H9 (cell line): Measurements from ENCODE around the gene TENM4. TPM values are rescaled to one million over a fixed set of nuclear protein-coding genes. Genes with fewer than 3 reads are reported as not detected.

Experiments
- DNase-seq: peaks from one replicate; pipeline ENCODE4 v3.0.0-alpha.2; 2017
- H2AFZ ChIP-seq: one replicate; pipeline ENCODE4 v1.6.1; 2013; ENCODE audit warnings: mild to moderate bottlenecking, low read length, control low read depth, moderate library complexity
- H2AK5ac ChIP-seq: 2 replicates; pipeline ENCODE4 v1.6.1; 2013; ENCODE audit warnings: low read length, control low read depth, mixed read lengths; ENCODE audit not compliant: insufficient read length
- H2BK120ac ChIP-seq: one replicate; pipeline ENCODE4 v1.6.1; 2013; ENCODE audit warnings: low read depth, mild to moderate bottlenecking, low read length, control low read depth, inconsistent platforms; ENCODE audit not compliant: poor library complexity, severe bottlenecking
- H2BK12ac ChIP-seq: 2 replicates; pipeline ENCODE4 v1.6.1; 2013; ENCODE audit warnings: low read length, control low read depth, mixed read lengths, low read depth; ENCODE audit not compliant: insufficient read length
- H2BK15ac ChIP-seq: 2 replicates; pipeline ENCODE4 v1.6.1; 2013; ENCODE audit warnings: low read depth, low read length, control low read depth
- H2BK20ac ChIP-seq: one replicate; pipeline ENCODE4 v1.6.1; 2013; ENCODE audit warnings: low read depth, mild to moderate bottlenecking, low read length, control low read depth, inconsistent platforms; ENCODE audit not compliant: poor library complexity, severe bottlenecking
- H2BK5ac ChIP-seq: 2 replicates; pipeline ENCODE4 v1.6.1; 2013; ENCODE audit warnings: low read length, control low read depth, mixed read lengths; ENCODE audit not compliant: insufficient read length
- H3K14ac ChIP-seq: 2 replicates; pipeline ENCODE4 v1.6.1; 2013; ENCODE audit warnings: low read length, control low read depth; ENCODE audit not compliant: insufficient read depth
- H3K18ac ChIP-seq: 2 replicates; pipeline ENCODE4 v1.6.1; 2013; ENCODE audit warnings: low read depth, mild to moderate bottlenecking, mixed read lengths, low read length, control low read depth; ENCODE audit not compliant: insufficient read length
- H3K23ac ChIP-seq: 2 replicates; pipeline ENCODE4 v1.6.1; 2013; ENCODE audit warnings: low read length, control low read depth, mixed read lengths, low read depth; ENCODE audit not compliant: insufficient read length
- H3K23me2 ChIP-seq: 2 replicates; pipeline ENCODE4 v1.6.1; 2013; ENCODE audit warnings: low read depth, mild to moderate bottlenecking, mixed read lengths, low read length, control low read depth; ENCODE audit not compliant: insufficient read length, poor library complexity, severe bottlenecking
- H3K27ac ChIP-seq: 2 replicates; pipeline ENCODE4 v1.5.1; 2013; ENCODE audit warnings: low read length, control low read depth, mixed read lengths, low read depth; ENCODE audit not compliant: insufficient read length
- H3K27me3 ChIP-seq: 2 replicates; pipeline ENCODE4 v1.6.1; 2013; ENCODE audit warnings: low read length, control low read depth, inconsistent platforms; ENCODE audit not compliant: insufficient read depth
- H3K4ac ChIP-seq: 2 replicates; pipeline ENCODE4 v1.6.1; 2013; ENCODE audit warnings: low read depth, mild to moderate bottlenecking, control low read depth, inconsistent platforms, low read length, moderate library complexity
- H3K4me1 ChIP-seq: 2 replicates; pipeline ENCODE4 v1.6.1; 2013; ENCODE audit warnings: low read length, control low read depth, inconsistent platforms; ENCODE audit not compliant: insufficient read depth
- H3K4me2 ChIP-seq: 2 replicates; pipeline ENCODE4 v1.6.1; 2013; ENCODE audit warnings: low read length, control low read depth, mixed read lengths; ENCODE audit not compliant: insufficient read length, insufficient read depth
- H3K56ac ChIP-seq: 2 replicates; pipeline ENCODE4 v1.6.1; 2013; ENCODE audit warnings: low read depth, mild to moderate bottlenecking, mixed read lengths, low read length, control low read depth; ENCODE audit not compliant: insufficient read length
- H3K79me1 ChIP-seq: 2 replicates; pipeline ENCODE4 v1.6.1; 2013; ENCODE audit warnings: low read depth, mild to moderate bottlenecking, moderate library complexity, low read length, control low read depth, inconsistent platforms; ENCODE audit not compliant: insufficient read depth, poor library complexity, severe bottlenecking
- H3K79me2 ChIP-seq: 2 replicates; pipeline ENCODE4 v1.6.1; 2013; ENCODE audit warnings: low read length, control low read depth, inconsistent platforms; ENCODE audit not compliant: insufficient read depth
- H3K9ac ChIP-seq: 2 replicates; pipeline ENCODE4 v1.6.1; 2013; ENCODE audit warnings: low read length, control low read depth, mixed read lengths; ENCODE audit not compliant: insufficient read length; ENCODE audit errors: extremely low read depth
- H3K9me3 ChIP-seq: one replicate; pipeline ENCODE4 v1.6.1; 2013; ENCODE audit warnings: low read depth, low read length, inconsistent platforms; ENCODE audit not compliant: control insufficient read depth
- H3T11ph ChIP-seq: one replicate; pipeline ENCODE4 v1.6.1; 2013; ENCODE audit warnings: mild to moderate bottlenecking, low read length, control low read depth, inconsistent platforms
- H4K20me1 ChIP-seq: one replicate; pipeline ENCODE4 v1.6.1; 2013; ENCODE audit not compliant: control insufficient read depth, insufficient read length, insufficient read depth
- H4K5ac ChIP-seq: 2 replicates; pipeline ENCODE4 v1.6.1; 2013; ENCODE audit warnings: low read depth, mild to moderate bottlenecking, mixed read lengths, low read length, control low read depth; ENCODE audit not compliant: insufficient read length
- H4K8ac ChIP-seq: replicated peaks from 2 replicates; pipeline ENCODE4 v1.6.1; 2013; ENCODE audit warnings: low read length, control low read depth, mixed read lengths, low read depth; ENCODE audit not compliant: insufficient read length
- H4K91ac ChIP-seq: 2 replicates; pipeline ENCODE4 v1.6.1; 2013; ENCODE audit warnings: low read depth, mild to moderate bottlenecking, moderate library complexity, mixed read lengths, low read length, control low read depth; ENCODE audit not compliant: insufficient read length
- H3K27ac Mint-ChIP-seq, 3 experiments: 2 replicates in 2 of 3; 3 replicates in 1 of 3; pipeline ENCODE4 v1.8.0; 2020 to 2021; ENCODE audit warnings: mixed read lengths in 3 of 3, mild to moderate bottlenecking in 1 of 3, moderate library complexity in 1 of 3
- H3K27me3 Mint-ChIP-seq: 2 replicates; pipeline ENCODE4 v1.8.0; 2021; ENCODE audit warnings: low read depth, mild to moderate bottlenecking, moderate library complexity, mixed read lengths
- H3K36me3 Mint-ChIP-seq, 3 experiments: 2 replicates in 2 of 3; 3 replicates in 1 of 3; pipeline ENCODE4 v1.8.0; 2020 to 2021; ENCODE audit warnings: low read depth in 3 of 3, mixed read lengths in 3 of 3; ENCODE audit not compliant: insufficient read depth in 1 of 3
- H3K4me1 Mint-ChIP-seq, 2 experiments: 2 replicates each; pipeline ENCODE4 v1.8.0; 2020; ENCODE audit warnings: mixed read lengths in 2 of 2
- H3K4me3 Mint-ChIP-seq, 2 experiments: 2 replicates in 1 of 2; 3 replicates in 1 of 2; pipeline ENCODE4 v1.8.0; 2020 to 2021; ENCODE audit warnings: mild to moderate bottlenecking in 2 of 2, mixed read lengths in 2 of 2, moderate library complexity in 1 of 2
- H3K9me3 Mint-ChIP-seq, 2 experiments: 2 replicates in 1 of 2; 3 replicates in 1 of 2; pipeline ENCODE4 v1.8.0; 2020; ENCODE audit warnings: mild to moderate bottlenecking in 2 of 2, mixed read lengths in 2 of 2, moderate library complexity in 1 of 2
- CTCF ChIP-seq: fragments of 200-600 bp; sonication (generic); conservative IDR thresholded peaks from 3 replicates; pipeline ENCODE4 v1.8.0; 2021; ENCODE audit warnings: antibody characterized with exemption, mild to moderate bottlenecking
- total RNA-seq: library from RNA; stranded (reverse); gene quantifications from 2 replicates; pipeline ENCODE4 v1.2.1, GENCODE V29; 2021

Gene TENM4
- total RNA-seq, 1 experiment from 2014 or later: 4.6 TPM

GRCh38 chr11:79019277-79019676 lies 421.6 kb downstream of the TENM4 start:
- no peak overlapping the region for H3K56ac ChIP-seq
- H3K14ac ChIP-seq: no peak overlapping the region
- no peak overlapping the region for H3T11ph ChIP-seq
- H4K8ac ChIP-seq: no peak overlapping the region
- H2BK12ac ChIP-seq: no peak overlapping the region
- H4K91ac ChIP-seq: no peak overlapping the region
- Mint-ChIP-seq H3K4me3 (no peak overlapping the region), H3K27ac (no peak overlapping the region; a peak in 1 of 7 replicates), H3K4me1 (peaks cover 11 to 20% of the 10 kb centered on the region in 2 experiments), H3K27me3 (peaks cover 8% of the 10 kb centered on the region), H3K9me3 (no peaks in the 10 kb centered on the region), H3K36me3 (no peaks in the 10 kb centered on the region)
- no peak overlapping the region for H3K9ac ChIP-seq
- no peak overlapping the region for H2BK15ac ChIP-seq
- H2BK20ac ChIP-seq: no peak overlapping the region
- no peaks in the 10 kb centered on the region for H4K20me1 ChIP-seq
- no peak overlapping the region for H2AK5ac ChIP-seq
- no peaks in the 10 kb centered on the region for H3K23me2 ChIP-seq
- no peak for TF ChIP-seq CTCF
- H4K5ac ChIP-seq: no peak overlapping the region
- H3K79me1 ChIP-seq: no peaks in the 10 kb centered on the region
- H3K79me2 ChIP-seq: no peaks in the 10 kb centered on the region
- no peak overlapping the region for H2BK5ac ChIP-seq
- no peak overlapping the region for H3K4ac ChIP-seq
- H2BK120ac ChIP-seq: no peak overlapping the region
- no peaks in the 10 kb centered on the region for H3K4me1 ChIP-seq
- H2AFZ ChIP-seq: no peak overlapping the region
- H3K18ac ChIP-seq: no peak overlapping the region
- H3K9me3 ChIP-seq: no peaks in the 10 kb centered on the region
- H3K27me3 ChIP-seq: no peaks in the 10 kb centered on the region
- H3K23ac ChIP-seq: no peak overlapping the region
- H3K27ac ChIP-seq: no peak overlapping the region
- DNase-seq: no peak
- H3K4me2 ChIP-seq: no peak overlapping the region
